Measurements from ENCODE around the gene TSPYL6. TPM values are rescaled to one million over a fixed set of nuclear protein-coding genes. Genes with fewer than 3 reads are reported as not detected.

Gene TSPYL6
- total and polyA plus RNA-seq, 2 of the 8 experiments (the other 6 are each of a cell fraction or from before 2014, with no cell fraction given), result not detected

- H3K27ac ChIP-seq (ENCODE audit: low read depth, low read length), result no peak overlapping the region
- H2AFZ ChIP-seq (ENCODE audit: low read length), result no peak overlapping the region
- POLR2A ChIA-PET (ENCODE audit: partially characterized antibody), result no interaction called here
- no peak overlapping the region for H3K23ac ChIP-seq (ENCODE audit: insufficient read length)
- H3K23me2 ChIP-seq (ENCODE audit: low read depth, low read length), result no peaks in the 10 kb centered on the region; the same call in 1 of the 2 replicates
- H3K27me3 ChIP-seq (replicated peaks in 1 of 4; ENCODE audit: control insufficient read depth in 3 of 4, extremely low read depth in 1 of 4, insufficient read depth in 3 of 4, low read length in 3 of 4), result no peaks in the 10 kb centered on the region
- no peaks in the 10 kb centered on the region for H3K4me1 ChIP-seq (replicated peaks in 1 of 4; ENCODE audit: control insufficient read depth in 3 of 4, insufficient read depth in 4 of 4, low read length in 3 of 4)
- H3K4me2 ChIP-seq (ENCODE audit: insufficient read depth in 1 of 2, low read depth in 2 of 2, low read length in 2 of 2), result no peak overlapping the region
- no peak for FAIRE-seq
- H3K79me2 ChIP-seq (ENCODE audit: control insufficient read depth in 1 of 2, insufficient read depth in 2 of 2, low read length in 2 of 2), result no peaks in the 10 kb centered on the region
- H2BK12ac ChIP-seq (ENCODE audit: low read depth, low read length), result no peak overlapping the region
- H4K8ac ChIP-seq (ENCODE audit: extremely low read depth, insufficient read depth, low read length), result no peak overlapping the region
- no peak overlapping the region for H2BK15ac ChIP-seq (ENCODE audit: low read length)
- no peak overlapping the region for H3K14ac ChIP-seq (ENCODE audit: insufficient read length)
- H2BK20ac ChIP-seq (ENCODE audit: low read length), result no peak overlapping the region
- H3K56ac ChIP-seq (replicated peaks; ENCODE audit: insufficient read length, low read depth, low read length), result no peak overlapping the region
- DNase-seq (ENCODE audit: low read depth in 1 of 2, low spot score in 2 of 2), result no peak
- H3K9ac ChIP-seq (replicated peaks in 1 of 4; ENCODE audit: extremely low read depth in 1 of 4, low read depth in 3 of 4, low read length in 3 of 4), result no peak overlapping the region
- no peak overlapping the region for H4K5ac ChIP-seq (ENCODE audit: insufficient read length, low read depth, low read length)
- H3K4me3 ChIP-seq (ENCODE audit: extremely low read depth in 1 of 4, insufficient read depth in 2 of 4, low read depth in 3 of 4, low read length in 4 of 4), result no peak overlapping the region
- H3K79me1 ChIP-seq (ENCODE audit: low read depth, low read length), result no peaks in the 10 kb centered on the region
- H4K91ac ChIP-seq (replicated peaks; ENCODE audit: insufficient read length, low read length), result no peak overlapping the region
- H3K4ac ChIP-seq (replicated peaks; ENCODE audit: insufficient read length, low read depth, low read length), result no peak overlapping the region
- CTCF ChIA-PET (ENCODE audit: partially characterized antibody), result no interaction called here
- no peak overlapping the region for H3K18ac ChIP-seq (ENCODE audit: extremely low read depth, low read length)
- H4K20me1 ChIP-seq (replicated peaks in 1 of 2; ENCODE audit: control insufficient read depth in 1 of 2, insufficient read depth in 2 of 2, low read length in 2 of 2), result no peaks in the 10 kb centered on the region
- peaks cover 0 to 3% of the 10 kb centered on the region in 2 experiments; a peak in 1 of 4 replicates for H3K9me3 ChIP-seq (ENCODE audit: insufficient read depth in 2 of 2, low read depth in 1 of 2, low read length in 1 of 2)
- H2BK120ac ChIP-seq (replicated peaks; ENCODE audit: low read depth, low read length), result no peak overlapping the region
- H2BK5ac ChIP-seq (ENCODE audit: low read depth, low read length), result no peak overlapping the region
- H3K36me3 ChIP-seq (ENCODE audit: control insufficient read depth in 2 of 4, insufficient read depth in 4 of 4, low read length in 3 of 4), result no peaks in the 10 kb centered on the region
- WGBS, 2 experiments (ENCODE audit: extremely low coverage in 1 of 2, insufficient coverage in 1 of 2, insufficient read length in 1 of 2, insufficient replicate concordance in 2 of 2, low coverage in 1 of 2, low lambda C conversion rate in 2 of 2, missing lambda C conversion rate in 1 of 2), result 86% methylated on average over 2 of the region's 2 CpGs; no CpG with 5 or more reads in 1 of the 2 experiments
- H2AK5ac ChIP-seq (ENCODE audit: low read depth, low read length), result no peak overlapping the region
- TF ChIP-seq BACH1 (IDR thresholded peaks at IDR 0.05; ENCODE audit: low read length) (no peak), CTCF (IDR thresholded peaks at IDR 0.05; ENCODE audit: control extremely low read depth in 1 of 3, insufficient read depth in 1 of 3, low read depth in 1 of 3, low read length in 3 of 3) (no peak), RNF2 (IDR thresholded peaks at IDR 0.05; ENCODE audit: borderline replicate concordance, low read depth, low read length, missing control alignments, poor library complexity, severe bottlenecking) (no peak), POU5F1 (IDR thresholded peaks at IDR 0.05; ENCODE audit: low read depth, low read length) (no peak), FOSL1 (IDR thresholded peaks at IDR 0.05; ENCODE audit: insufficient read depth, low read depth, low read length) (no peak), RFX5 (IDR thresholded peaks at IDR 0.05; ENCODE audit: borderline replicate concordance, low read depth, low read length) (no peak), EGR1 (IDR thresholded peaks at IDR 0.05; ENCODE audit: borderline replicate concordance, low read depth, low read length) (no peak), CBX8 (IDR thresholded peaks at IDR 0.05; ENCODE audit: borderline replicate concordance, low read depth, low read length) (no peak), RXRA (IDR thresholded peaks at IDR 0.05; ENCODE audit: insufficient read depth, low read depth, low read length) (no peak), SP2 (IDR thresholded peaks at IDR 0.05; ENCODE audit: low read length) (no peak)
Measured at GRCh38 chr2:54262015-54262765, 6.2 kb upstream of the TSPYL6 start.

All from H1 (cell line).